ENCODE data around the gene AQP6. TPM values are rescaled to one million over a fixed set of nuclear protein-coding genes. Genes with fewer than 3 reads are reported as not detected.

AQP6 gene
- total and polyA plus RNA-seq, 2 donors (not counting 1 experiment from before 2014, with no cell fraction given) = 0.17 TPM; not detected in 1

DNA sequence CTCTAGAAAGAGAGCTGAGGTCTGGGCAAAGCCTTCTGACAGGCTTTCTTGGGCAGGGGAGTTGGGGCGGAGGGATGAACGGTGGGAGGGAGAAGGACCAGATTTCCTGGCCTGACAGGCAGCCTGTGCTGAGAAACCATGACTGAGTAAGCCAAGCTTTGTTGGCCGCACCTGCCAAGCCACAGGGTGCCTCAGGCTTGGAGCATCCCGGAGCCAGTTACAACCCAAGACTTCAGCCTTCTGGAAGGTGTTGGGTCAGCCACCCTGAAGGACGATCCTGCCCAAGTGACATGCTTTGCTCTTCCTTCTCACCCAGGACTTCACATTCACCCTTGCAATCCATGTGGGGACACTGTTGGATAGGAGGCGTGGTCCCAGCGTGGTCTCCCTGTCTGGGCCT lies 43.2 kb upstream of the AQP6 start:
- H3K27ac ChIP-seq (ENCODE audit: insufficient read depth, low read length) = no peak overlapping the region
- no peak overlapping the region for H3K9ac ChIP-seq (ENCODE audit: insufficient read depth, low read length)
- H3K36me3 ChIP-seq (ENCODE audit: control insufficient read depth, insufficient read depth, low read length) = no peaks in the 10 kb centered on the region
- H3K4me1 ChIP-seq (ENCODE audit: control insufficient read depth, extremely low read depth, insufficient read depth, low read length) = no peaks in the 10 kb centered on the region
- no peaks in the 10 kb centered on the region for H3K9me3 ChIP-seq (ENCODE audit: control insufficient read depth, insufficient read depth, low read depth, low read length)
- H2AFZ ChIP-seq (ENCODE audit: low read length) = no peak overlapping the region
- no peaks in the 10 kb centered on the region for H3K79me2 ChIP-seq (ENCODE audit: control insufficient read depth, insufficient read depth, low read length)
- H3K27me3 ChIP-seq (ENCODE audit: control insufficient read depth, insufficient read depth, low read length) = no peaks in the 10 kb centered on the region
- no peak overlapping the region for H3K4me2 ChIP-seq (ENCODE audit: extremely low read depth, insufficient read depth, low read length)
- H4K20me1 ChIP-seq (ENCODE audit: control insufficient read depth, extremely low read depth, insufficient read depth, low read length) = no peaks in the 10 kb centered on the region
- TF ChIP-seq, protein P1, sequence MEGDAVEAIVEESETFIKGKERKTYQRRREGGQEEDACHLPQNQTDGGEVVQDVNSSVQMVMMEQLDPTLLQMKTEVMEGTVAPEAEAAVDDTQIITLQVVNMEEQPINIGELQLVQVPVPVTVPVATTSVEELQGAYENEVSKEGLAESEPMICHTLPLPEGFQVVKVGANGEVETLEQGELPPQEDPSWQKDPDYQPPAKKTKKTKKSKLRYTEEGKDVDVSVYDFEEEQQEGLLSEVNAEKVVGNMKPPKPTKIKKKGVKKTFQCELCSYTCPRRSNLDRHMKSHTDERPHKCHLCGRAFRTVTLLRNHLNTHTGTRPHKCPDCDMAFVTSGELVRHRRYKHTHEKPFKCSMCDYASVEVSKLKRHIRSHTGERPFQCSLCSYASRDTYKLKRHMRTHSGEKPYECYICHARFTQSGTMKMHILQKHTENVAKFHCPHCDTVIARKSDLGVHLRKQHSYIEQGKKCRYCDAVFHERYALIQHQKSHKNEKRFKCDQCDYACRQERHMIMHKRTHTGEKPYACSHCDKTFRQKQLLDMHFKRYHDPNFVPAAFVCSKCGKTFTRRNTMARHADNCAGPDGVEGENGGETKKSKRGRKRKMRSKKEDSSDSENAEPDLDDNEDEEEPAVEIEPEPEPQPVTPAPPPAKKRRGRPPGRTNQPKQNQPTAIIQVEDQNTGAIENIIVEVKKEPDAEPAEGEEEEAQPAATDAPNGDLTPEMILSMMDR (conservative IDR thresholded peaks at IDR 0.05 in 1 of 2, IDR thresholded peaks at IDR 0.05 in 1 of 2; ENCODE audit: low read depth in 1 of 2, low read length in 2 of 2) = no peak
- TF ChIP-seq EZH2 (IDR thresholded peaks at IDR 0.05; ENCODE audit: low read length, missing control alignments) = no peak
- no peak for DNase-seq (ENCODE audit: low read depth in 2 of 2)
- no peak overlapping the region for H3K4me3 ChIP-seq (replicated peaks in 1 of 4; ENCODE audit: control extremely low read depth in 1 of 4, insufficient read depth in 1 of 4, low read depth in 3 of 4, low read length in 4 of 4)

DNA sequence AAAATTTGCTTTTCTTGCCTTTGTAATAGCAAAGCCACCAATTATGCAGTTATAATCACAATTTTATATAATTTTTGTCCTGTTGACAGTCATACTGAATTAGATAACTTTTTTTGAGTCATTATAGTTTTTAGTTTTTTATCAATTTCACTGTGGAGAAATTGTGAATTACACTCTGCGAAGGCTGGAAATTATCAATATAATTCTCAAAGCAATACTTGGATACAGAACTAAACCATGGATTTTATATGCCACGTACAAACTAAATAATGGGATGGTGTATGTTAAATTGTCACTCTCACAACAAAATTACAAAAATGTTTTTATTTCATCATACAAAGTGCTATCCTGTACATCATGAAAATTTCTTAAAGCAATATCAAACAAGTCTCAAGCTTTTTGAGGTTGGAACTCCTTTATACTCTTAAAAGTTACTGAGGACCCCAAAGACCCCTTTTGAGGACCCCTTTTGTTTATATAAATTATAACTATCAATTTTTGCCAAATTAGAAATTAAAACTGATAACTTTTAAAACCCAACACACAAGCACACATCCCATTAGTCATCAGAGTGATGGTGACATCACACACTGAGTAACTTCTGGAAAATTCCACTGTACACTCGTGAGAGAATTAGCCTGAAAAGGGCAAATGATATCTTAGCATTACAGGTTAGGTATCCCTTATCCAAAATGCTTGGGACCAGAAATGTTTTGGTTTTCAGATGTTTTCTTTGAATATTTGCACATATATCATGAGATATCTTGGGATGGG lies 42.0 kb upstream of the AQP6 start:
- TF ChIP-seq EZH2 (IDR thresholded peaks at IDR 0.05; ENCODE audit: low read length, missing control alignments) = no peak
- TF ChIP-seq, protein P1 (conservative IDR thresholded peaks at IDR 0.05 in 1 of 2, IDR thresholded peaks at IDR 0.05 in 1 of 2; ENCODE audit: low read depth in 1 of 2, low read length in 2 of 2) = no peak
- Histone ChIP-seq H3K79me2 (ENCODE audit: control insufficient read depth, insufficient read depth, low read length) (no peaks in the 10 kb centered on the region), H3K4me3 (replicated peaks in 1 of 4; ENCODE audit: control extremely low read depth in 1 of 4, insufficient read depth in 1 of 4, low read depth in 3 of 4, low read length in 4 of 4) (no peak overlapping the region), H3K27me3 (ENCODE audit: control insufficient read depth, insufficient read depth, low read length) (no peaks in the 10 kb centered on the region), H3K36me3 (ENCODE audit: control insufficient read depth, insufficient read depth, low read length) (no peaks in the 10 kb centered on the region), H2AFZ (ENCODE audit: low read length) (no peak overlapping the region), H4K20me1 (ENCODE audit: control insufficient read depth, extremely low read depth, insufficient read depth, low read length) (no peaks in the 10 kb centered on the region), H3K9me3 (ENCODE audit: control insufficient read depth, insufficient read depth, low read depth, low read length) (no peaks in the 10 kb centered on the region), H3K9ac (ENCODE audit: insufficient read depth, low read length) (no peak overlapping the region), H3K27ac (ENCODE audit: insufficient read depth, low read length) (no peak overlapping the region), H3K4me2 (ENCODE audit: extremely low read depth, insufficient read depth, low read length) (no peak overlapping the region), H3K4me1 (ENCODE audit: control insufficient read depth, extremely low read depth, insufficient read depth, low read length) (no peaks in the 10 kb centered on the region)
- peak; percentile 62 to 72 for DNase-seq (ENCODE audit: low read depth in 2 of 2)

DNA sequence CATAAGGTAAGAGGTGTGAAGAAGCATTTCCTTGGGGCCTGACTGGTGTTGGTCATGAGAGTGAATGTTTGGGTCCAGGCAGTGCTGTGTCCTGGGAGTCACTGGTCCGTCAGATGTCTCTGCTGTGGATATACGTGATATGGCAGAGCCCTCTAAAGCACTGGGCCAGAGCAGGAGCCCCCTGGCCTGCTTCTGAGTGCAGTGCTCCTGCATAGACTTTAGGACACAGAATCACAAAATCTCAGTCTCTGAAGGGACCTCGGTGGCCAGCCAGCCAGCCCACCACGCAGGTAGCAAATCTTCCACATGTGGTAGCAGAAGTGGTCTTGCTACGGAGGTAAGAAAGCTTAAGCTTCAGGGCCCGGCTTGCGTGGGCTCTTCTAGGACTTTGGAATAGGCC lies 40.7 kb upstream of the AQP6 start:
- Histone ChIP-seq H3K9ac (ENCODE audit: insufficient read depth, low read length) (no peak overlapping the region), H3K9me3 (ENCODE audit: control insufficient read depth, insufficient read depth, low read depth, low read length) (no peaks in the 10 kb centered on the region), H3K27me3 (ENCODE audit: control insufficient read depth, insufficient read depth, low read length) (no peaks in the 10 kb centered on the region), H3K36me3 (ENCODE audit: control insufficient read depth, insufficient read depth, low read length) (no peaks in the 10 kb centered on the region), H3K79me2 (ENCODE audit: control insufficient read depth, insufficient read depth, low read length) (no peaks in the 10 kb centered on the region), H3K4me1 (ENCODE audit: control insufficient read depth, extremely low read depth, insufficient read depth, low read length) (no peaks in the 10 kb centered on the region), H2AFZ (ENCODE audit: low read length) (no peak overlapping the region), H3K4me3 (replicated peaks in 1 of 4; ENCODE audit: control extremely low read depth in 1 of 4, insufficient read depth in 1 of 4, low read depth in 3 of 4, low read length in 4 of 4) (no peak overlapping the region), H3K27ac (ENCODE audit: insufficient read depth, low read length) (no peak overlapping the region), H4K20me1 (ENCODE audit: control insufficient read depth, extremely low read depth, insufficient read depth, low read length) (no peaks in the 10 kb centered on the region), H3K4me2 (ENCODE audit: extremely low read depth, insufficient read depth, low read length) (no peak overlapping the region)
- no peak for DNase-seq (ENCODE audit: low read depth in 2 of 2)
- TF ChIP-seq, protein P1 (conservative IDR thresholded peaks at IDR 0.05 in 1 of 2, IDR thresholded peaks at IDR 0.05 in 1 of 2; ENCODE audit: low read depth in 1 of 2, low read length in 2 of 2) = no peak
- TF ChIP-seq EZH2 (IDR thresholded peaks at IDR 0.05; ENCODE audit: low read length, missing control alignments) = no peak

Measured in fibroblast of lung (primary cell).